T-helper 2 cell treated with Interferon-gamma antibody and Interleukin-4, amounts not matched to agents 5 μg/mL and 100 μg/mL, for 36 hours (primary cell): ENCODE data around the gene WHRN.

ENCODE experiments used
- DNase-seq: peaks from one replicate; pipeline ENCODE4 v3.0.0; 2021; ENCODE audit warnings: low spot score
- H3K27ac Mint-ChIP-seq: one replicate; pipeline ENCODE4 v1.8.0; 2021; ENCODE audit warnings: mild to moderate bottlenecking, mixed read lengths
- H3K27me3 Mint-ChIP-seq: one replicate; pipeline ENCODE4 v1.8.0; 2021; ENCODE audit warnings: low read depth, mixed read lengths
- H3K36me3 Mint-ChIP-seq: one replicate; pipeline ENCODE4 v1.8.0; 2021; ENCODE audit warnings: low read depth, mixed read lengths
- H3K4me1 Mint-ChIP-seq: one replicate; pipeline ENCODE4 v1.8.0; 2021; ENCODE audit warnings: low read depth, mixed read lengths
- H3K4me3 Mint-ChIP-seq: one replicate; pipeline ENCODE4 v1.8.0; 2022; ENCODE audit warnings: mild to moderate bottlenecking, moderate library complexity, mixed read lengths
- H3K9me3 Mint-ChIP-seq: one replicate; pipeline ENCODE4 v1.8.0; 2021; ENCODE audit warnings: mixed read lengths

Gene WHRN

GRCh38 chr9:114401344-114401743 lies 103.9 kb downstream of the WHRN start:
- no peaks in the 10 kb centered on the region for H3K27me3 Mint-ChIP-seq
- no peak for DNase-seq
- peaks cover 8% of the 10 kb centered on the region for H3K36me3 Mint-ChIP-seq
- no peak overlapping the region for H3K4me3 Mint-ChIP-seq
- H3K27ac Mint-ChIP-seq = no peak overlapping the region
- H3K9me3 Mint-ChIP-seq = no peaks in the 10 kb centered on the region
- peaks cover 15% of the 10 kb centered on the region for H3K4me1 Mint-ChIP-seq

- Mint-ChIP-seq H3K27me3 (no peaks in the 10 kb centered on the region), H3K9me3 (no peaks in the 10 kb centered on the region), H3K4me1 (peaks cover 20% of the 10 kb centered on the region), H3K36me3 (peaks cover 10% of the 10 kb centered on the region), H3K4me3 (no peak overlapping the region), H3K27ac (no peak overlapping the region)
- DNase-seq = no peak
Observed at GRCh38 chr9:114400772-114401171, 104.5 kb downstream of the WHRN start.

- Mint-ChIP-seq H3K36me3 (peaks cover 11% of the 10 kb centered on the region), H3K4me1 (peaks cover 21% of the 10 kb centered on the region), H3K9me3 (no peaks in the 10 kb centered on the region), H3K27ac (no peak overlapping the region), H3K27me3 (no peaks in the 10 kb centered on the region), H3K4me3 (no peak overlapping the region)
- DNase-seq = no peak
Observed at GRCh38 chr9:114400219-114400618, 105.1 kb downstream of the WHRN start.

- Mint-ChIP-seq H3K27ac (no peak overlapping the region), H3K4me3 (no peak overlapping the region), H3K27me3 (no peaks in the 10 kb centered on the region), H3K9me3 (no peaks in the 10 kb centered on the region), H3K4me1 (peaks cover 29% of the 10 kb centered on the region), H3K36me3 (peaks cover 14% of the 10 kb centered on the region)
- no peak for DNase-seq
Observed at GRCh38 chr9:114399381-114399780, 105.9 kb downstream of the WHRN start.

GRCh38 chr9:114397848-114398605 lies 107.2 kb downstream of the WHRN start:
- peak; percentile 95 for DNase-seq
- peaks cover 36% of the 10 kb centered on the region for H3K4me1 Mint-ChIP-seq
- peaks cover 19% of the 10 kb centered on the region for H3K36me3 Mint-ChIP-seq
- no peaks in the 10 kb centered on the region for H3K27me3 Mint-ChIP-seq
- H3K27ac Mint-ChIP-seq = peak overlapping the region; percentile 89
- peak overlapping the region; percentile 99 for H3K4me3 Mint-ChIP-seq
- H3K9me3 Mint-ChIP-seq = no peaks in the 10 kb centered on the region

- peaks cover 43% of the 10 kb centered on the region for H3K4me1 Mint-ChIP-seq
- H3K4me3 Mint-ChIP-seq = peak overlapping the region; percentile 99
- no peaks in the 10 kb centered on the region for H3K27me3 Mint-ChIP-seq
- H3K36me3 Mint-ChIP-seq = peaks cover 23% of the 10 kb centered on the region
- no peak for DNase-seq
- H3K27ac Mint-ChIP-seq = peak overlapping the region; percentile 89
- H3K9me3 Mint-ChIP-seq = no peaks in the 10 kb centered on the region
Observed at GRCh38 chr9:114397219-114397847, 107.9 kb downstream of the WHRN start.

GRCh38 chr9:114396558-114397218 lies 108.6 kb downstream of the WHRN start:
- H3K4me3 Mint-ChIP-seq = peak overlapping the region; percentile 99
- H3K36me3 Mint-ChIP-seq = peaks cover 25% of the 10 kb centered on the region
- peaks cover 47% of the 10 kb centered on the region for H3K4me1 Mint-ChIP-seq
- DNase-seq = no peak
- no peaks in the 10 kb centered on the region for H3K9me3 Mint-ChIP-seq
- H3K27me3 Mint-ChIP-seq = no peaks in the 10 kb centered on the region
- no peak overlapping the region for H3K27ac Mint-ChIP-seq

- no peaks in the 10 kb centered on the region for H3K9me3 Mint-ChIP-seq
- no peak overlapping the region for H3K27ac Mint-ChIP-seq
- no peak for DNase-seq
- peak overlapping the region; percentile 32 for H3K4me3 Mint-ChIP-seq
- H3K4me1 Mint-ChIP-seq = peaks cover 52% of the 10 kb centered on the region
- no peaks in the 10 kb centered on the region for H3K27me3 Mint-ChIP-seq
- peaks cover 28% of the 10 kb centered on the region for H3K36me3 Mint-ChIP-seq
Observed at GRCh38 chr9:114395768-114396167, 109.5 kb downstream of the WHRN start.

- Mint-ChIP-seq H3K9me3 (no peaks in the 10 kb centered on the region), H3K4me3 (peak overlapping the region; percentile 60), H3K4me1 (peaks cover 57% of the 10 kb centered on the region), H3K36me3 (peaks cover 33% of the 10 kb centered on the region), H3K27me3 (no peaks in the 10 kb centered on the region), H3K27ac (peak overlapping the region; percentile 64)
- no peak for DNase-seq
Observed at GRCh38 chr9:114395334-114395617, 110.0 kb downstream of the WHRN start.

- H3K36me3 Mint-ChIP-seq = peaks cover 39% of the 10 kb centered on the region
- peaks cover 62% of the 10 kb centered on the region for H3K4me1 Mint-ChIP-seq
- peak overlapping the region; percentile 64 for H3K27ac Mint-ChIP-seq
- H3K27me3 Mint-ChIP-seq = no peaks in the 10 kb centered on the region
- no peak for DNase-seq
- peak overlapping the region; percentile 60 for H3K4me3 Mint-ChIP-seq
- H3K9me3 Mint-ChIP-seq = no peaks in the 10 kb centered on the region
Observed at GRCh38 chr9:114394523-114395333, 110.5 kb downstream of the WHRN start.

GRCh38 chr9:114392749-114393112 lies 112.5 kb downstream of the WHRN start:
- Mint-ChIP-seq H3K36me3 (peaks cover 49% of the 10 kb centered on the region), H3K4me3 (peak overlapping the region; percentile 37), H3K27ac (peak overlapping the region; percentile 72), H3K9me3 (no peaks in the 10 kb centered on the region), H3K4me1 (peaks cover 77% of the 10 kb centered on the region), H3K27me3 (no peaks in the 10 kb centered on the region)
- no peak for DNase-seq

GRCh38 chr9:114390952-114391351 lies 114.3 kb downstream of the WHRN start:
- DNase-seq = no peak
- Mint-ChIP-seq H3K36me3 (peaks cover 59% of the 10 kb centered on the region), H3K4me3 (peak overlapping the region; percentile 99), H3K9me3 (no peaks in the 10 kb centered on the region), H3K4me1 (peaks cover 64% of the 10 kb centered on the region), H3K27me3 (no peaks in the 10 kb centered on the region), H3K27ac (peak overlapping the region; percentile 82)

- Mint-ChIP-seq H3K4me1 (peaks cover 60% of the 10 kb centered on the region), H3K9me3 (no peaks in the 10 kb centered on the region), H3K36me3 (peaks cover 65% of the 10 kb centered on the region), H3K4me3 (peak overlapping the region; percentile 99), H3K27ac (peak overlapping the region; percentile 98), H3K27me3 (no peaks in the 10 kb centered on the region)
- no peak for DNase-seq
Observed at GRCh38 chr9:114389612-114390368, 115.5 kb downstream of the WHRN start.
